GM23338 (cell line): ENCODE data around the gene ARHGEF19. TPM values are rescaled to one million over a fixed set of nuclear protein-coding genes. Genes with fewer than 3 reads are reported as not detected.

Experiments used
- ATAC-seq: fragments of 200-7000 bp; cut with Tn5 transposase; 3 replicates; pipeline ENCODE4 v1.9.1; 2020
- DNase-seq: peaks from one replicate; pipeline ENCODE4 v3.0.0-alpha.2; 2015; ENCODE audit warnings: low spot score
- H2AFZ ChIP-seq: fragments of 200-600 bp; sonication (generic); 2 replicates; pipeline ENCODE4 v1.8.0; 2016; ENCODE audit warnings: antibody characterized with exemption, mild to moderate bottlenecking, moderate library complexity
- H3F3A ChIP-seq: fragments of 200-600 bp; sonication (generic); replicated peaks from 2 replicates; pipeline ENCODE4 v1.8.0; 2017; ENCODE audit warnings: antibody characterized with exemption, mixed run types, low read depth
- H3K27ac ChIP-seq: fragments of 200-600 bp; sonication (generic); 2 replicates; pipeline ENCODE4 v1.6.1; 2016; ENCODE audit warnings: low read depth
- H3K27me3 ChIP-seq: fragments of 200-600 bp; sonication (generic); 2 replicates; pipeline ENCODE4 v1.8.0; 2016; ENCODE audit warnings: mild to moderate bottlenecking, mixed run types, moderate library complexity; ENCODE audit not compliant: insufficient read depth
- H3K36me3 ChIP-seq: fragments of 200-600 bp; sonication (generic); 2 replicates; pipeline ENCODE4 v1.8.0; 2016; ENCODE audit warnings: mild to moderate bottlenecking; ENCODE audit not compliant: insufficient read depth
- H3K4me1 ChIP-seq: fragments of 200-600 bp; sonication (generic); 2 replicates; pipeline ENCODE4 v1.8.0; 2016; ENCODE audit warnings: mild to moderate bottlenecking, moderate library complexity; ENCODE audit not compliant: insufficient read depth
- H3K4me2 ChIP-seq: fragments of 200-600 bp; sonication (generic); 2 replicates; pipeline ENCODE4 v1.7.1; 2017; ENCODE audit warnings: mixed run types
- H3K4me3 ChIP-seq: fragments of 200-600 bp; sonication (generic); 2 replicates; pipeline ENCODE4 v1.6.1; 2016; ENCODE audit warnings: mixed run types
- H3K79me2 ChIP-seq: fragments of 200-600 bp; sonication (generic); replicated peaks from 2 replicates; pipeline ENCODE4 v1.8.0; 2017; ENCODE audit warnings: mild to moderate bottlenecking; ENCODE audit not compliant: insufficient read depth
- H3K9me2 ChIP-seq: fragments of 200-600 bp; sonication (generic); 2 replicates; pipeline ENCODE4 v1.8.0; 2017; ENCODE audit not compliant: insufficient read depth
- H4K20me1 ChIP-seq: fragments of 200-600 bp; sonication (generic); replicated peaks from 2 replicates; pipeline ENCODE4 v1.8.0; 2017; ENCODE audit warnings: mild to moderate bottlenecking; ENCODE audit not compliant: insufficient read depth
- H3K27ac Mint-ChIP-seq: 2 replicates; pipeline ENCODE4 v1.8.0; 2020; ENCODE audit warnings: inconsistent platforms, mild to moderate bottlenecking, moderate library complexity, mixed read lengths
- H3K27me3 Mint-ChIP-seq: 3 replicates; pipeline ENCODE4 v1.8.0; 2022; ENCODE audit warnings: low read depth, mild to moderate bottlenecking, moderate library complexity, mixed read lengths, inconsistent platforms; ENCODE audit not compliant: insufficient read depth, poor library complexity
- H3K36me3 Mint-ChIP-seq: 3 replicates; pipeline ENCODE4 v1.8.0; 2021; ENCODE audit warnings: low read depth, mild to moderate bottlenecking, inconsistent platforms, moderate library complexity, mixed read lengths
- H3K4me1 Mint-ChIP-seq: 3 replicates; pipeline ENCODE4 v1.8.0; 2020; ENCODE audit warnings: mild to moderate bottlenecking, inconsistent platforms, mixed read lengths
- H3K4me3 Mint-ChIP-seq: 3 replicates; pipeline ENCODE4 v1.8.0; 2021; ENCODE audit warnings: moderate library complexity, mild to moderate bottlenecking, inconsistent platforms, mixed read lengths
- H3K9me3 Mint-ChIP-seq: 3 replicates; pipeline ENCODE4 v1.8.0; 2020; ENCODE audit warnings: moderate library complexity, mild to moderate bottlenecking, inconsistent platforms, mixed read lengths
- CTCF ChIP-seq, 2 experiments: fragments of 200-600 bp in 1 of 2; sonication (generic) in 1 of 2; conservative IDR thresholded peaks; 2 replicates each; pipeline versions ENCODE4 v1.5.1 to v1.6.1; 2016 to 2017; ENCODE audit warnings: antibody characterized with exemption in 2 of 2, low read depth in 2 of 2, mild to moderate bottlenecking in 2 of 2, moderate library complexity in 1 of 2
- EZH2phosphoT487 ChIP-seq: fragments of 200-600 bp; sonication (generic); IDR thresholded peaks from one replicate; pipeline ENCODE4 v1.8.1; 2018; ENCODE audit warnings: antibody characterized with exemption; ENCODE audit not compliant: unreplicated experiment
- NANOG ChIP-seq: IDR thresholded peaks from 2 replicates; pipeline ENCODE4 v1.6.1; 2016; ENCODE audit warnings: antibody characterized with exemption, borderline replicate concordance
- POLR2AphosphoS5 ChIP-seq: IDR thresholded peaks from 2 replicates; pipeline ENCODE4 v1.6.1; 2016; ENCODE audit warnings: antibody characterized with exemption, low read depth
- polyA plus RNA-seq: library from polyadenylated mRNA; unstranded; fragments of >200 nt; fragmentation: Nextera tagmentation; extraction: Ambion mirVana; gene quantifications from 2 replicates; pipeline ENCODE4 v1.2.1, GENCODE V29; 2016
- total RNA-seq: library from RNA; depleted of rRNA; stranded (reverse); fragments of >200 nt; shearing (Covaris generic); gene quantifications from 2 replicates; pipeline ENCODE4 v1.2.3, GENCODE V29; 2014
- TF ChIP-seq, protein P1 (sequence below): fragments of 250-450 bp; sonication (Bioruptor Pico); IDR thresholded peaks from 2 replicates; pipeline ENCODE4 v1.5.0; 2020; ENCODE audit warnings: mild to moderate bottlenecking, moderate library complexity

The ARHGEF19 gene
- total and polyA plus RNA-seq, 2 experiments from 2014 or later = 19.5 to 46.4 TPM

DNA sequence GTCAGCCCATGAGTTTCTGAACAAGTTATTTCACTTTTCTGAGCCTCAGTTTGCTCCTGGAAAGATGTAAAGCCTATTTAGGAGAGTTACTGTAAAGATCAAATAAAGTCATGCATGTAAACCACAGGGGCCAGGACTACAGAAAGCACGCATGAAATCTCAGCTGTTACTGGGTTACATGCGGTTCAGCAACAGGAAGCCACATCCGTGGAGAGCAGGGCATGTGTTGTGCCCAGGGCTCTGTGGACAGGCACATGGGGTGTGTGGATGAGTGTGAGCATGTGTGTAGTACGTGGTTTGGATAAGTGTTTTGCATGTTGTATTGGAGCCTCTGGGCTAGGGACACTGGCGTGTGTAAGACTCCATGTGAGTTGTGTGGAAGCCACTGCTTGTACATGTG lies 54.4 kb downstream of the ARHGEF19 start (continued):
- TF ChIP-seq, protein P1, sequence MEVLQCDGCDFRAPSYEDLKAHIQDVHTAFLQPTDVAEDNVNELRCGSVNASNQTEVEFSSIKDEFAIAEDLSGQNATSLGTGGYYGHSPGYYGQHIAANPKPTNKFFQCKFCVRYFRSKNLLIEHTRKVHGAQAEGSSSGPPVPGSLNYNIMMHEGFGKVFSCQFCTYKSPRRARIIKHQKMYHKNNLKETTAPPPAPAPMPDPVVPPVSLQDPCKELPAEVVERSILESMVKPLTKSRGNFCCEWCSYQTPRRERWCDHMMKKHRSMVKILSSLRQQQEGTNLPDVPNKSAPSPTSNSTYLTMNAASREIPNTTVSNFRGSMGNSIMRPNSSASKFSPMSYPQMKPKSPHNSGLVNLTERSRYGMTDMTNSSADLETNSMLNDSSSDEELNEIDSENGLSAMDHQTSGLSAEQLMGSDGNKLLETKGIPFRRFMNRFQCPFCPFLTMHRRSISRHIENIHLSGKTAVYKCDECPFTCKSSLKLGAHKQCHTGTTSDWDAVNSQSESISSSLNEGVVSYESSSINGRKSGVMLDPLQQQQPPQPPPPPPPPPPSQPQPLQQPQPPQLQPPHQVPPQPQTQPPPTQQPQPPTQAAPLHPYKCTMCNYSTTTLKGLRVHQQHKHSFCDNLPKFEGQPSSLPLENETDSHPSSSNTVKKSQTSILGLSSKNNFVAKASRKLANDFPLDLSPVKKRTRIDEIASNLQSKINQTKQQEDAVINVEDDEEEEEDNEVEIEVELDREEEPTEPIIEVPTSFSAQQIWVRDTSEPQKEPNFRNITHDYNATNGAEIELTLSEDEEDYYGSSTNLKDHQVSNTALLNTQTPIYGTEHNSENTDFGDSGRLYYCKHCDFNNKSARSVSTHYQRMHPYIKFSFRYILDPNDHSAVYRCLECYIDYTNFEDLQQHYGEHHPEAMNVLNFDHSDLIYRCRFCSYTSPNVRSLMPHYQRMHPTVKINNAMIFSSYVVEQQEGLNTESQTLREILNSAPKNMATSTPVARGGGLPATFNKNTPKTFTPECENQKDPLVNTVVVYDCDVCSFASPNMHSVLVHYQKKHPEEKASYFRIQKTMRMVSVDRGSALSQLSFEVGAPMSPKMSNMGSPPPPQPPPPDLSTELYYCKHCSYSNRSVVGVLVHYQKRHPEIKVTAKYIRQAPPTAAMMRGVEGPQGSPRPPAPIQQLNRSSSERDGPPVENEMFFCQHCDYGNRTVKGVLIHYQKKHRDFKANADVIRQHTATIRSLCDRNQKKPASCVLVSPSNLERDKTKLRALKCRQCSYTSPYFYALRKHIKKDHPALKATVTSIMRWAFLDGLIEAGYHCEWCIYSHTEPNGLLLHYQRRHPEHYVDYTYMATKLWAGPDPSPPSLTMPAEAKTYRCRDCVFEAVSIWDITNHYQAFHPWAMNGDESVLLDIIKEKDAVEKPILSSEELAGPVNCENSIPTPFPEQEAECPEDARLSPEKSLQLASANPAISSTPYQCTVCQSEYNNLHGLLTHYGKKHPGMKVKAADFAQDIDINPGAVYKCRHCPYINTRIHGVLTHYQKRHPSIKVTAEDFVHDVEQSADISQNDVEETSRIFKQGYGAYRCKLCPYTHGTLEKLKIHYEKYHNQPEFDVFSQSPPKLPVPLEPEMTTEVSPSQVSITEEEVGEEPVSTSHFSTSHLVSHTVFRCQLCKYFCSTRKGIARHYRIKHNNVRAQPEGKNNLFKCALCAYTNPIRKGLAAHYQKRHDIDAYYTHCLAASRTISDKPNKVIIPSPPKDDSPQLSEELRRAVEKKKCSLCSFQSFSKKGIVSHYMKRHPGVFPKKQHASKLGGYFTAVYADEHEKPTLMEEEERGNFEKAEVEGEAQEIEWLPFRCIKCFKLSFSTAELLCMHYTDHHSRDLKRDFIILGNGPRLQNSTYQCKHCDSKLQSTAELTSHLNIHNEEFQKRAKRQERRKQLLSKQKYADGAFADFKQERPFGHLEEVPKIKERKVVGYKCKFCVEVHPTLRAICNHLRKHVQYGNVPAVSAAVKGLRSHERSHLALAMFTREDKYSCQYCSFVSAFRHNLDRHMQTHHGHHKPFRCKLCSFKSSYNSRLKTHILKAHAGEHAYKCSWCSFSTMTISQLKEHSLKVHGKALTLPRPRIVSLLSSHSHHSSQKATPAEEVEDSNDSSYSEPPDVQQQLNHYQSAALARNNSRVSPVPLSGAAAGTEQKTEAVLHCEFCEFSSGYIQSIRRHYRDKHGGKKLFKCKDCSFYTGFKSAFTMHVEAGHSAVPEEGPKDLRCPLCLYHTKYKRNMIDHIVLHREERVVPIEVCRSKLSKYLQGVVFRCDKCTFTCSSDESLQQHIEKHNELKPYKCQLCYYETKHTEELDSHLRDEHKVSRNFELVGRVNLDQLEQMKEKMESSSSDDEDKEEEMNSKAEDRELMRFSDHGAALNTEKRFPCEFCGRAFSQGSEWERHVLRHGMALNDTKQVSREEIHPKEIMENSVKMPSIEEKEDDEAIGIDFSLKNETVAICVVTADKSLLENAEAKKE (CRISPR knock-in tag) = no peak
- no peak for TF ChIP-seq POLR2AphosphoS5
- TF ChIP-seq NANOG = no peak
- no peak for TF ChIP-seq EZH2phosphoT487
- TF ChIP-seq CTCF (conservative IDR thresholded peaks at IDR 0.05; ENCODE audit: low read depth in 2 of 2) = no peak

- Mint-ChIP-seq H3K9me3 (no peaks in the 10 kb centered on the region), H3K27ac (no peak overlapping the region), H3K27me3 (peaks cover 24% of the 10 kb centered on the region), H3K36me3 (no peaks in the 10 kb centered on the region), H3K4me1 (peaks cover 40% of the 10 kb centered on the region), H3K4me3 (peak overlapping the region; percentile 90; the same call in 2 of the 3 replicates)
- Histone ChIP-seq H3K4me2 (peak overlapping the region; percentile 98), H3K36me3 (no peaks in the 10 kb centered on the region), H3F3A (peaks cover 3% of the 10 kb centered on the region; the same call in 1 of the 2 replicates), H3K4me1 (peaks cover 42% of the 10 kb centered on the region), H3K79me2 (peaks cover 35% of the 10 kb centered on the region), H3K9me2 (no peaks in the 10 kb centered on the region), H3K4me3 (peak overlapping the region; percentile 92; the same call in 1 of the 2 replicates), H3K27me3 (peaks cover 20% of the 10 kb centered on the region), H4K20me1 (peaks cover 11% of the 10 kb centered on the region), H3K27ac (no peak overlapping the region), H2AFZ (no peak overlapping the region)
- ATAC-seq (no peak), DNase-seq (no peak)
- TF ChIP-seq, protein P1 (CRISPR knock-in tag) = no peak
- TF ChIP-seq POLR2AphosphoS5 = no peak
- TF ChIP-seq EZH2phosphoT487 = no peak
Measured at GRCh38 chr1:16156848-16157495, 55.5 kb downstream of the ARHGEF19 start.
